Measurements from ENCODE around the gene ABCC8.

ABCC8 gene

GRCh38 chr11:17478070-17478469 lies 1.4 kb upstream of the ABCC8 start:
- Histone ChIP-seq H3K27ac (no peak overlapping the region), H3K79me2 (ENCODE audit: insufficient read depth, low read depth) (no peaks in the 10 kb centered on the region), H3K4me1 (ENCODE audit: low read depth, poor library complexity, severe bottlenecking) (no peaks in the 10 kb centered on the region), H4K20me1 (ENCODE audit: insufficient read depth) (no peaks in the 10 kb centered on the region), H3K36me3 (ENCODE audit: insufficient read depth) (no peaks in the 10 kb centered on the region), H3K9ac (no peak overlapping the region), H2AFZ (ENCODE audit: low read depth) (no peak overlapping the region), H3K4me2 (no peak overlapping the region), H3K27me3 (ENCODE audit: insufficient read depth, low read depth) (no peaks in the 10 kb centered on the region), H3K4me3 (IDR thresholded peaks at IDR 0.05; ENCODE audit: insufficient read depth, low read depth, low read length) (no peak overlapping the region)
- no peak for TF ChIP-seq CTCF (conservative IDR thresholded peaks at IDR 0.05; ENCODE audit: low read depth, low read length)

- TF ChIP-seq CTCF (conservative IDR thresholded peaks at IDR 0.05; ENCODE audit: low read depth, low read length), result no peak
- H3K4me1 ChIP-seq (ENCODE audit: low read depth, poor library complexity, severe bottlenecking), result no peaks in the 10 kb centered on the region
- no peak overlapping the region for H3K4me2 ChIP-seq
- H3K27ac ChIP-seq, result no peak overlapping the region
- H4K20me1 ChIP-seq (ENCODE audit: insufficient read depth), result no peaks in the 10 kb centered on the region
- no peaks in the 10 kb centered on the region for H3K27me3 ChIP-seq (ENCODE audit: insufficient read depth, low read depth)
- no peak overlapping the region for H2AFZ ChIP-seq (ENCODE audit: low read depth)
- no peak overlapping the region for H3K4me3 ChIP-seq (IDR thresholded peaks at IDR 0.05; ENCODE audit: insufficient read depth, low read depth, low read length)
- no peaks in the 10 kb centered on the region for H3K79me2 ChIP-seq (ENCODE audit: insufficient read depth, low read depth)
- no peaks in the 10 kb centered on the region for H3K36me3 ChIP-seq (ENCODE audit: insufficient read depth)
- no peak overlapping the region for H3K9ac ChIP-seq
Observed at GRCh38 chr11:17477361-17477760, 716 bp upstream of the ABCC8 start.

- no peaks in the 10 kb centered on the region for H3K36me3 ChIP-seq (ENCODE audit: insufficient read depth)
- H2AFZ ChIP-seq (ENCODE audit: low read depth), result no peak overlapping the region
- H4K20me1 ChIP-seq (ENCODE audit: insufficient read depth), result no peaks in the 10 kb centered on the region
- H3K4me3 ChIP-seq (IDR thresholded peaks at IDR 0.05; ENCODE audit: insufficient read depth, low read depth, low read length), result no peak overlapping the region
- H3K27ac ChIP-seq, result no peak overlapping the region
- no peaks in the 10 kb centered on the region for H3K4me1 ChIP-seq (ENCODE audit: low read depth, poor library complexity, severe bottlenecking)
- H3K27me3 ChIP-seq (ENCODE audit: insufficient read depth, low read depth), result no peaks in the 10 kb centered on the region
- no peaks in the 10 kb centered on the region for H3K79me2 ChIP-seq (ENCODE audit: insufficient read depth, low read depth)
- no peak for TF ChIP-seq CTCF (conservative IDR thresholded peaks at IDR 0.05; ENCODE audit: low read depth, low read length)
- no peak overlapping the region for H3K9ac ChIP-seq
- no peak overlapping the region for H3K4me2 ChIP-seq
Observed at GRCh38 chr11:17477084-17477333, 364 bp upstream of the ABCC8 start.

GRCh38 chr11:17475666-17476316 lies 854 bp downstream of the ABCC8 start:
- H3K9ac ChIP-seq, result no peak overlapping the region
- no peaks in the 10 kb centered on the region for H3K27me3 ChIP-seq (ENCODE audit: insufficient read depth, low read depth)
- no peak for TF ChIP-seq CTCF (conservative IDR thresholded peaks at IDR 0.05; ENCODE audit: low read depth, low read length)
- H3K4me2 ChIP-seq, result no peak overlapping the region
- no peak overlapping the region for H3K27ac ChIP-seq
- H4K20me1 ChIP-seq (ENCODE audit: insufficient read depth), result no peaks in the 10 kb centered on the region
- H3K79me2 ChIP-seq (ENCODE audit: insufficient read depth, low read depth), result no peaks in the 10 kb centered on the region
- no peak overlapping the region for H3K4me3 ChIP-seq (IDR thresholded peaks at IDR 0.05; ENCODE audit: insufficient read depth, low read depth, low read length)
- no peaks in the 10 kb centered on the region for H3K4me1 ChIP-seq (ENCODE audit: low read depth, poor library complexity, severe bottlenecking)
- no peak overlapping the region for H2AFZ ChIP-seq (ENCODE audit: low read depth)
- H3K36me3 ChIP-seq (ENCODE audit: insufficient read depth), result no peaks in the 10 kb centered on the region

All from KMS-11 (cell line).